Vagina (tissue), 2 donors: ENCODE results near the gene ZNF408.

Experiments used
- POLR2A ChIP-seq, 2 donors: fragments of 450-650 bp; IDR thresholded peaks; one replicate each; pipeline ENCODE4 v1.6.1; 2017; ENCODE audit warnings: antibody characterized with exemption in 2 of 2, mild to moderate bottlenecking in 2 of 2, moderate library complexity in 2 of 2
- POLR2AphosphoS5 ChIP-seq, 2 donors: sonication (generic); formaldehyde crosslinking; IDR thresholded peaks; one replicate each; pipeline ENCODE4 v1.9.0; 2017; ENCODE audit warnings: antibody characterized with exemption in 2 of 2, mild to moderate bottlenecking in 2 of 2, low read depth in 1 of 2; ENCODE audit not compliant: insufficient read depth in 1 of 2
- TF ChIP-seq, protein P1 (sequence below), 3 experiments: fragments of 450-650 bp in 2 of 3; fragments of 200-600 bp in 1 of 3; sonication (generic) in 1 of 3; IDR thresholded peaks; one replicate each; pipeline ENCODE4 v1.5.1; 2017 to 2019; ENCODE audit warnings: antibody characterized with exemption in 3 of 3, mild to moderate bottlenecking in 2 of 3, moderate library complexity in 2 of 3

- TF ChIP-seq, protein P1, sequence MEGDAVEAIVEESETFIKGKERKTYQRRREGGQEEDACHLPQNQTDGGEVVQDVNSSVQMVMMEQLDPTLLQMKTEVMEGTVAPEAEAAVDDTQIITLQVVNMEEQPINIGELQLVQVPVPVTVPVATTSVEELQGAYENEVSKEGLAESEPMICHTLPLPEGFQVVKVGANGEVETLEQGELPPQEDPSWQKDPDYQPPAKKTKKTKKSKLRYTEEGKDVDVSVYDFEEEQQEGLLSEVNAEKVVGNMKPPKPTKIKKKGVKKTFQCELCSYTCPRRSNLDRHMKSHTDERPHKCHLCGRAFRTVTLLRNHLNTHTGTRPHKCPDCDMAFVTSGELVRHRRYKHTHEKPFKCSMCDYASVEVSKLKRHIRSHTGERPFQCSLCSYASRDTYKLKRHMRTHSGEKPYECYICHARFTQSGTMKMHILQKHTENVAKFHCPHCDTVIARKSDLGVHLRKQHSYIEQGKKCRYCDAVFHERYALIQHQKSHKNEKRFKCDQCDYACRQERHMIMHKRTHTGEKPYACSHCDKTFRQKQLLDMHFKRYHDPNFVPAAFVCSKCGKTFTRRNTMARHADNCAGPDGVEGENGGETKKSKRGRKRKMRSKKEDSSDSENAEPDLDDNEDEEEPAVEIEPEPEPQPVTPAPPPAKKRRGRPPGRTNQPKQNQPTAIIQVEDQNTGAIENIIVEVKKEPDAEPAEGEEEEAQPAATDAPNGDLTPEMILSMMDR (IDR thresholded peaks at IDR 0.05), result no peak
- TF ChIP-seq POLR2AphosphoS5 (IDR thresholded peaks at IDR 0.05; ENCODE audit: insufficient read depth in 1 of 2, low read depth in 1 of 2) (no peak), POLR2A (IDR thresholded peaks at IDR 0.05) (no peak)
These were observed 23.7 kb upstream of the ZNF408 start for GRCh38 chr11:46677169-46677568.
